Measurements from ENCODE around the gene PKP2.

- TF ChIP-seq CTCF (IDR thresholded peaks at IDR 0.05) (no peak), POLR2A (IDR thresholded peaks at IDR 0.05) (no peak)
Measured at GRCh38 chr12:32773691-32774090, 122.9 kb downstream of the PKP2 start.

All from vagina (tissue), 2 donors.